ENCODE results near the gene HSPG2. TPM values are rescaled to one million over a fixed set of nuclear protein-coding genes. Genes with fewer than 3 reads are reported as not detected.

HSPG2 gene
- total and polyA plus RNA-seq, 2 donors (not counting 1 experiment from before 2014, with no cell fraction given), result 2.0 to 4.5 TPM

DNA sequence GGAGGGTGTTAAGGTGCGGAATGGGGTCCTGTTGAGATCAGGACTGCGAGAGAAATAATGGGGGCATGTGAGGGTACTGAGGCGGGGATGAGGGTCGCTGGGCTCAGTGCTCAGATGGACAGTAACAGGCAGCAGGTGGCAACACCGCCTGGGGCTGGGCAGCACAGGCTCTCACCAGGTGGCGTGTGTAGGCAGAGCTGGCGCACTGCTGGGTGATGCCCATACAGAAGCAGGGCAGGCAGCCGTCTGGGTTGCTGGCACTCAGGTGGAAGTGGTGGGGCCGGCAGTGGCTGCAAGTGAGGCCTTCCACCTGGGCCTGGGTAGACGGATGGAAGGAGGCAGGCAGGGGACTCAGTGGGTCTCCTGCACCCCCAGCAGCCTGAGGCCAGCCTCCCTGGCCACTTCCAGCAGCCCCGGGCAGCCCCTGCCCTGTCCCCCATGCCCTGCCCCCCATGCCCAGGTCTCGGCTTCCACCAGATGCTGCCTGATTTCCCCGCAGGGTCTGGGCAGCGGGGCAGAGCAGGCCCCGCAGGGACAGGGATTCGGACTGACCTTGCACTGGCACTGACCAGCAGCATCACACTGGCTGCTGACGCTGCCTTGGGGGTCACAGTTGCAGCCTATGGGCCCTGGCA is 64.5 kb downstream of the HSPG2 start:
- DNase-seq, result no peak
- Histone ChIP-seq H3K27me3 (replicated peaks in 1 of 4; ENCODE audit: control extremely low read depth in 1 of 4, control insufficient read depth in 3 of 4, insufficient read depth in 4 of 4, low read length in 3 of 4) (no peaks in the 10 kb centered on the region), H3K4me1 (ENCODE audit: control insufficient read depth in 2 of 2, insufficient read depth in 2 of 2, low read length in 2 of 2) (peaks cover 0 to 2% of the 10 kb centered on the region in 2 donors), H2AFZ (ENCODE audit: insufficient read depth, low read depth, low read length, poor library complexity, severe bottlenecking) (no peak overlapping the region), H4K20me1 (ENCODE audit: control insufficient read depth, insufficient read depth, low read length, poor library complexity, severe bottlenecking) (no peaks in the 10 kb centered on the region), H3K9ac (ENCODE audit: low read length) (no peak overlapping the region), H3K4me3 (ENCODE audit: control extremely low read depth in 1 of 5, extremely low read depth in 1 of 5, insufficient read depth in 1 of 5, low read depth in 2 of 5, low read length in 4 of 5) (no peak overlapping the region), H3K27ac (ENCODE audit: low read length in 2 of 2) (no peak overlapping the region), H3K9me3 (ENCODE audit: control extremely low read depth in 1 of 3, control insufficient read depth in 2 of 3, insufficient read depth in 1 of 3, low read length in 2 of 3) (no peaks in the 10 kb centered on the region), H3K36me3 (replicated peaks in 1 of 2; ENCODE audit: control extremely low read depth in 1 of 2, control insufficient read depth in 1 of 2, extremely low read depth in 1 of 2, insufficient read depth in 2 of 2, low read length in 1 of 2) (no peaks in the 10 kb centered on the region), H3K4me2 (replicated peaks; ENCODE audit: low read depth, low read length, poor library complexity, severe bottlenecking) (no peak overlapping the region), H3K79me2 (ENCODE audit: control insufficient read depth, insufficient read depth, low read length) (no peaks in the 10 kb centered on the region)
- H3K27me3 Mint-ChIP-seq, result no peaks in the 10 kb centered on the region
- no peak overlapping the region for H3K4me3 Mint-ChIP-seq
- no peak for TF ChIP-seq EZH2 (IDR thresholded peaks at IDR 0.05; ENCODE audit: borderline replicate concordance, insufficient read depth, low read depth, low read length, poor library complexity, severe bottlenecking)
- TF ChIP-seq CTCF (IDR thresholded peaks at IDR 0.05), result no peak
- no peaks in the 10 kb centered on the region for H3K9me3 Mint-ChIP-seq (ENCODE audit: insufficient read depth)
- ChIA-PET CTCF (no interaction called here), POLR2A (no interaction called here)
- WGBS (ENCODE audit: insufficient coverage), result 83% methylated on average over 17 of the region's 17 CpGs
- no peak overlapping the region for H3K27ac Mint-ChIP-seq
- H3K4me1 Mint-ChIP-seq, result peaks cover under 1% of the 10 kb centered on the region
- ATAC-seq (ENCODE audit: low read depth), result no peak
- intact Hi-C loops (cut with micrococcal nuclease), result no loop called here

DNA sequence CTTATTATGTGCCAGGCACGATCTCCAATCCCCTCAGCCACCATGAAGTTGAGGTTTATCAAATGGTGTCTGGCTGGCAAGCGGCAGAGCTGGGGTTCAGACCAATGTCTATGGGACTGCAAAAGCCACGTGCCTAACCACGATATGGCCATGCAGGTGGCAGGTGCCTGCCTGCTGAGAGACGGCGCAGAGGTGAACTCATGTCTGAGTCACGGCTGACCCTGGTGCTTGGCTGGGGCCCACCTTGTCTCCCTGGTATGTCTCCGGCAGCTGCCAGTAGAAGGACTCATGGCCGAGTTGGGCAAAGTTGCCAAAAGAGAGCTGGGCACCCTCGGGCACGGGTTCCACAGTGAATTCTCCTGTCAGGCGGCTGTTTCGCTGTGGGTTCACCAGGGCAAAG is 65.2 kb downstream of the HSPG2 start:
- H3K4me1 ChIP-seq (ENCODE audit: control insufficient read depth in 2 of 2, insufficient read depth in 2 of 2, low read length in 2 of 2), result peaks cover 0 to 8% of the 10 kb centered on the region in 2 donors
- H3K27me3 ChIP-seq (replicated peaks in 1 of 4; ENCODE audit: control extremely low read depth in 1 of 4, control insufficient read depth in 3 of 4, insufficient read depth in 4 of 4, low read length in 3 of 4), result no peaks in the 10 kb centered on the region
- TF ChIP-seq EZH2 (IDR thresholded peaks at IDR 0.05; ENCODE audit: borderline replicate concordance, insufficient read depth, low read depth, low read length, poor library complexity, severe bottlenecking) (no peak), CTCF (IDR thresholded peaks at IDR 0.05) (no peak)
- Mint-ChIP-seq H3K9me3 (ENCODE audit: insufficient read depth) (no peaks in the 10 kb centered on the region), H3K27me3 (no peaks in the 10 kb centered on the region), H3K4me1 (peaks cover 5% of the 10 kb centered on the region), H3K27ac (no peak overlapping the region), H3K4me3 (no peak overlapping the region)
- no peak overlapping the region for H2AFZ ChIP-seq (ENCODE audit: insufficient read depth, low read depth, low read length, poor library complexity, severe bottlenecking)
- 64% methylated on average over 13 of the region's 13 CpGs for WGBS (ENCODE audit: insufficient coverage)
- no peak overlapping the region for H3K9ac ChIP-seq (ENCODE audit: low read length)
- intact Hi-C loops (cut with micrococcal nuclease), result no loop called here
- H3K4me2 ChIP-seq (replicated peaks; ENCODE audit: low read depth, low read length, poor library complexity, severe bottlenecking), result no peak overlapping the region
- H3K4me3 ChIP-seq (ENCODE audit: control extremely low read depth in 1 of 5, extremely low read depth in 1 of 5, insufficient read depth in 1 of 5, low read depth in 2 of 5, low read length in 4 of 5), result no peak overlapping the region
- no peaks in the 10 kb centered on the region for H4K20me1 ChIP-seq (ENCODE audit: control insufficient read depth, insufficient read depth, low read length, poor library complexity, severe bottlenecking)
- POLR2A ChIA-PET, result no interaction called here
- no peak overlapping the region for H3K27ac ChIP-seq (ENCODE audit: low read length in 2 of 2)
- no peak for DNase-seq
- no peak for ATAC-seq (ENCODE audit: low read depth)
- H3K9me3 ChIP-seq (ENCODE audit: control extremely low read depth in 1 of 3, control insufficient read depth in 2 of 3, insufficient read depth in 1 of 3, low read length in 2 of 3), result no peaks in the 10 kb centered on the region
- CTCF ChIA-PET, result no interaction called here
- no peaks in the 10 kb centered on the region for H3K36me3 ChIP-seq (replicated peaks in 1 of 2; ENCODE audit: control extremely low read depth in 1 of 2, control insufficient read depth in 1 of 2, extremely low read depth in 1 of 2, insufficient read depth in 2 of 2, low read length in 1 of 2)
- no peaks in the 10 kb centered on the region for H3K79me2 ChIP-seq (ENCODE audit: control insufficient read depth, insufficient read depth, low read length)

Measured in B cell (primary cell).